GM12864 (cell line): ENCODE measurements around the gene CEP112.

ENCODE experiments used
- DNase-seq: peaks from one replicate; pipeline ENCODE4 v3.0.0-alpha.2; 2011; ENCODE audit warnings: low read depth
- H3K4me3 ChIP-seq: 2 replicates; pipeline ENCODE4 v1.5.1; 2011; ENCODE audit warnings: mild to moderate bottlenecking, low read depth, low read length, control low read depth
- TF ChIP-seq, protein P1 (sequence below): IDR thresholded peaks from 2 replicates; pipeline ENCODE4 v1.5.1; 2011; ENCODE audit warnings: low read depth, mild to moderate bottlenecking, moderate library complexity, low read length, control low read depth, inconsistent platforms; ENCODE audit errors: missing control alignments

Gene CEP112

DNA sequence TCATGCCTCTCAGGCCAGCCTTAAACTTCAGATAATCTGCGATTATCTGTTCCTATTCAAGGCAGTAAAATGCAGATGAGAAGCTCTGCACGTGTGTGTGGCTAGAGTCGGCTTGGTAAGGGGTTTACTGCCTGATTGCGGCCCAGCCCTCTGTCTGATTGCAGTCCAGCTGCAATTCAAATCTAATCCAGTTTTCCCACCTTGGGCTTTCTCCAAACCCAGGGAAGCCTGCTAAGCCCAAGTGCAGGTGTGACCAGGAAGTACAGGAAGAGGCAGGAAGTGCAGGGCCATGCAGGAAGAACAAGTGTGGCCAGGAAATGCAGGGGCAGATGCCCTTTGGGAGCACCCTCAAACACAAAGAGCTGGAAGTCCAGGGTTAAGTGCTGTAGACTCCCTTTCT lies 314.9 kb downstream of the CEP112 start:
- no peak for DNase-seq
- H3K4me3 ChIP-seq: no peak overlapping the region
- TF ChIP-seq, protein P1, sequence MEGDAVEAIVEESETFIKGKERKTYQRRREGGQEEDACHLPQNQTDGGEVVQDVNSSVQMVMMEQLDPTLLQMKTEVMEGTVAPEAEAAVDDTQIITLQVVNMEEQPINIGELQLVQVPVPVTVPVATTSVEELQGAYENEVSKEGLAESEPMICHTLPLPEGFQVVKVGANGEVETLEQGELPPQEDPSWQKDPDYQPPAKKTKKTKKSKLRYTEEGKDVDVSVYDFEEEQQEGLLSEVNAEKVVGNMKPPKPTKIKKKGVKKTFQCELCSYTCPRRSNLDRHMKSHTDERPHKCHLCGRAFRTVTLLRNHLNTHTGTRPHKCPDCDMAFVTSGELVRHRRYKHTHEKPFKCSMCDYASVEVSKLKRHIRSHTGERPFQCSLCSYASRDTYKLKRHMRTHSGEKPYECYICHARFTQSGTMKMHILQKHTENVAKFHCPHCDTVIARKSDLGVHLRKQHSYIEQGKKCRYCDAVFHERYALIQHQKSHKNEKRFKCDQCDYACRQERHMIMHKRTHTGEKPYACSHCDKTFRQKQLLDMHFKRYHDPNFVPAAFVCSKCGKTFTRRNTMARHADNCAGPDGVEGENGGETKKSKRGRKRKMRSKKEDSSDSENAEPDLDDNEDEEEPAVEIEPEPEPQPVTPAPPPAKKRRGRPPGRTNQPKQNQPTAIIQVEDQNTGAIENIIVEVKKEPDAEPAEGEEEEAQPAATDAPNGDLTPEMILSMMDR: no peak

DNA sequence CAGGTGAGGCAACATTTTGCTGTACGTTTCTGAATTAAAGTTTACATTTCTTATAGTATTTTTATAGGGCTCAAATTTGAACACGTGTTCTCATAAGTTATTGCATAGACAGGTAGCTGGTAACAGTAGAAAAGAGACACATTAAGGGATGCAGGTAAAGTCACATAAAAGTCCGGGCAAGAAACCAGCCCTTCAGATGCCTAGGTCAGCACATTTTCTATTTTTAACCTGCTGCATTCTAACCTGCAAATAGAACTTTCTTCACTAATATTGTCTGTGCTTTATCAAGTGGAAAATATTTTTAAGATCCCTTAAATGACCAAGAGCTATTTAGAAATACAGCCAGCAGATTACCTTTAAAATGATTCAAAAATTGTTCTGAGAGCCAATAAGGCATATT lies 323.1 kb downstream of the CEP112 start:
- TF ChIP-seq, protein P1: no peak
- H3K4me3 ChIP-seq: no peak overlapping the region
- no peak for DNase-seq

DNA sequence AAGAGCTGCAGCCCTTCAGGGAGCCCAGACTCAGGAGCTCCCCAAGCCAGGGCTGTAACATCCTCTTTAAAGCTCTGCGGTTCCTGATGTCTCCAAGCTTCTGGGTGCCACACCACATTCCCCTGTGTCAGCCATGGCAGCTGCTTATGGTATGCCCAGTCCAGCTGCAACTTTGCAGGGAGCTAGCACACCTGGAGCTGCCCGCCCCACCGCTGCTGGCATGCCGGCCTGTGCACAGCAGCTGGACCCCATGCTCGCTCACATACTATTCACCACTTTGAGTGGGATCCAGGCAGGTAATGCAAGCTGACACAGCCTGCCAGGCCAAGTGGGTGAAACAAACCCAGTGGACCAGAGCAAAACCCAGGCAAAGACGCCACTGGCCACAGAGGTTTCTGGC lies 324.9 kb downstream of the CEP112 start:
- DNase-seq: no peak

DNA sequence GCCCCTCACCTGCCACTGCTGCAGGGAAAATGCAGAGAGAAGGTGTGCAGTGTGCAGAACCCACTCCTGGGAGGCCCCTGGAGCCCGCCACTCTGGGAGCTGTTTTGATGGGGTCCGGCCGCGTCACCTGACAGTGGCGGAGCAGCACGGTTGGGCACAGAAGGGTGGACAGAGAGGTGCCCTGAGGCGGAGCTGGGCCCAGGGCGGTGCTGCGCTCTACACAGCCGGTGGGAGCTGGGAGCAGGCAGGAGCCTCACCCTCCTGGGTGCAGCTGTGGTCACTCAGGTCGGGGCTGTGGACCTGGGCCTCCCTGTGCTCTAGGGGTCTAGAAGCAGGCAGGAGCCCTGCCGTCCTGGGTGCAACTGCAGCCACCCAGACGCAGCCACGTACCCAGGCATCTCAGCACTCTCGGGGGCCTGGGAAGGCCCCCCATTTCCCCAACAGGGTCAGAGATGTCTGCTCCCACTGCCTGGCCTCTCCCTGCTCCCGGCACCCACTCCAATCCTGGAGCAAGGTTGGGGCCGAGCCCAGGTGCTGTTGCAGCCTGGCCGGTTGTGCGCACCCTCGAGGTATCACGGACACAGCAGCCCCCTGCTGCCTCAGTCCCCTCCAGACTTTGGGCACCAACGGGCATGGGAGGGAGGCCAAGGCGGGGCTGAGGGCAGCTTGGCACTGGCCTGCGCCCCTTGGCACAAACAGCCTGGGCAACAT lies 326.1 kb downstream of the CEP112 start:
- H3K4me3 ChIP-seq: no peak overlapping the region
- TF ChIP-seq, protein P1: no peak
- DNase-seq: no peak

More for the DNA sequence above, 324.9 kb downstream of the CEP112 start:
- H3K4me3 ChIP-seq: no peak overlapping the region
- TF ChIP-seq, protein P1: no peak

DNA sequence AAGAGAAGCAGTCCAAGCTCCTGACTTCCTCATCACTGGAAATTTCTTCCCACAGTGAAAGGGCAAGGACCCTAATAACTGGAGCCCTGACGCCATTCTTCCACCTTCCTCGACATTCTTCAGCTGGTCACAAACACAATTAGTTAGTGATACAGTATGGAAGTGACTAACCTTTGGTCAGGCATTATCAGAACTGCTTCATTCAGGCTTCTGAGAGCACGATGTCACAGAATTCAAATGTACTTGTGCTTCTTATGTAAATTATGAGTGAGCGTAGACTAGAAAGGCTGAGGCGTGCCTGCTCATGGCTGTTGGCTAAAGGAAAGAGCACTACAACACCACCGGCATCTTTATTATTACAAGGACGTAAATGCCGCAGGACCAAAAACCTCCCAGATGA lies 327.5 kb downstream of the CEP112 start:
- TF ChIP-seq, protein P1: no peak

DNA sequence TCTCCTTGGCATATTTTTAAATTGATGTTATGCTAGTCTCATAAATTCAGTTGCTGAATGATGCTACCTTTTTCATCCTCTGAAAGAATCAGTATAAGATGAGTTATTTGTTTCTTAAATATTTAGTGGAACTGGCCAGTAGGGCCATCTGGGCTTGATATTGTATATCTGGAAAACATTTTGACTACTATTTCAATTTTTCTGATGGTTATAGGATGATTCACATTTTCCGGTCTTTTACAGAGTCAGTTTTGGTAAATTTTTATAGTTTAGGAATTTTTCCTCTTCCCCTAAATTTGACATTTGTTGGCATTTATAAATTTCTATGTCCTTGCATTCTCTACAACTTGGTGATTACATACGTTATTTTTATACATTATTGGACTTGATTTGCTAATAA lies 334.2 kb downstream of the CEP112 start:
- DNase-seq: no peak
- no peak overlapping the region for H3K4me3 ChIP-seq
- TF ChIP-seq, protein P1: no peak

More for the DNA sequence above, 327.5 kb downstream of the CEP112 start:
- no peak overlapping the region for H3K4me3 ChIP-seq
- DNase-seq: no peak

DNA sequence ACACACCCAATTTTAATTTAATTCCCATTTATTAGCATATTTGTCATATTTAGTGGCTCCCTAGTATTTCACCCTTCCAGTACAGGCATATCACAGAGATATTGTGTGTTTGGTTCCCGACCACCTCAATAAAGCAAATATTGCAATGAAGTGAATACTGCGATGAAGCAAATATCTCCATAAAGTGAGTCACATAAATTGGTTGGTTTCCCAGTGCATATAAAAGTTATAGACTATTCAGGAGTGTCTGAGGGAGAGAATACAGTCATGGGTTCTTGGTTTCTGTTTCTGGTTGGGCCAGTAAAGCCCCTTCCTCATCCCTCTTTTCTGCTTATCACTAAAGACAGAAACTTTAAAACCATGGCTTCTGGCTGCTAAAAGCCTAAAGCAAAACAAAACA lies 335.1 kb downstream of the CEP112 start:
- DNase-seq: no peak
- TF ChIP-seq, protein P1: no peak
- H3K4me3 ChIP-seq: no peak overlapping the region
